ENCODE results near the gene MARCHF2. TPM values are rescaled to one million over a fixed set of nuclear protein-coding genes. Genes with fewer than 3 reads are reported as not detected.

Gene MARCHF2
- total RNA-seq, 1 donor from 2014 or later = 68.6 TPM

DNA sequence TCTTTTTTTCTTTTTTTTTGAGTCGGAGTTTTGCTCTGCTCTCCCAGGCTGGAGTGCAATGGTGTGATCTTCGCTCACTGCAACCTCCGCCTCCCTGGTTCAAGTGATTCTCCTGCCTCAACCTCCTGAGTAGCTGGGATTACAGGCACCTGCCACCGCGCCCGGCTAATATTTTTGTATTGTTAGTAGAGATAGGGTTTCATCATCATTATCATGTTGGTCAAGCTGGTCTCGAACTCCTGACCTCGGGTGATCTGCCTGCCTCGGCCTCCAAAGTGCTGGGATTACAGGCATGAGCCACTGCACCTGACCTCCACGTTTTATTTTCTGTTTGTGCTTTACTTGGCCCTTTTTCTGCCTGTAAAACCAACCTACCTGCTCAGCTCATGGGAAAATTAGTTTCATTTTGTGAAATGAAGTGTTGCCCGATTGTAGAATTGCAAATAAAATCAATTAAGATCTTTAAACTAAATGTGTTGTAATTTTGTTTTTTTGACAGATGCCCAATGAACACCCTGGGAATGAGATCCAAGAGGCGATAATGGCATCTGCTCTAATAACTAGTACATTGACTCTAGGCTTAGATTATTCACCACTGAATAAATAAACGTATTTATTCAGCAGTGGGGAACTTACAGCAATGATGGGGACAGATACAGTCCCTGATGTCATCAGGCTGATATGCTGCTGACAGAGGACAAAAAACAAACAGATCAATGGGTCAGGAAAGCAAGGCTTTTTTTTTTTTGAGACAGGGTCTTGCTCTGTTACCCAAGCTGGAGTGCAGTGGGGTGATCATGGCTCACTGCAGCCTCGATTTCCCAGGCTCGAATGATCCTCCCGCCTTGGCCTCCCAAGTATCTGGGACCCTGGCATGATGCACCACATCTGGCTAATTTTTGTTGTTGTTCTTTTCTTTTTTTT is 25.2 kb upstream of the MARCHF2 start:
- no peak for DNase-seq

- DNase-seq = no peak
Measured at GRCh38 chr19:8388612-8388958, 24.5 kb upstream of the MARCHF2 start.

DNA sequence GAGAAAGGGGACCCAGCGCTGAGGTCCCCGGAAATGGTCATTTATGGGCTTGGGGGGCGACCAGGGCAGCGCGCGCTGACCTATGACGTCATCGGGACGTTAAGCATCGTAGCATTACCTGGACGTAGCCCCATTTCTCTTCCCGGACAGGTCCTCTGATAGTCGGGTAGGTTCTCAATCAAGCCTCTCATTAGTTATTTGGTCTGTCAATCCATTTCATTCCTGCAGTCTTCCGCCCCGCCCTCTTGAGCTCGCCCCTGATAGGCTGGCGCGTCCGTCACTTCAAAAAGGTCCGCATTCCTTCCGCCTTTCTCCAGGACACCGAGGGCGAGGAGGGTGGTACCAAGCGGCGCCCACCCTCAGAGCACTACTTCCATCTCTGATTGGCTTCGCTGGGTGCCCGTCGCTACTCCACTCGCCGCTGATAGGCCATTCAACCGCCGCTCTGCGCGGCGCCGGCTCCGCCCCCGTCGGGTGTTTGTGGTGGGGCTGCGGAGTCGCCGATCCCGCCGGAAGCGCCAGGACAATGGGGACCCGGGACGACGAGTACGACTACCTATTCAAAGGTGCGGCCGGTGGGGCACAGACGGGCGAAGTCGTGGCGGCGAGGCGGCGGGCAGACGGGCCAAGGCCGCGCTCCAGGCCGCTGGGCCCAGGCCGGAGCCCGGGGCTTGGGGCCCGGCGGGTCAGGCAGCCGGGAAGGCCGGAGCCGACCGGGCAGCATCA is 23.1 kb upstream of the MARCHF2 start, which contains the start of gene RAB11B:
TSS of gene RAB11B (plus strand) at position 470 of the 726 bp plus-strand sequence. CDS start at position 527, 57 bp downstream.
- peak; percentile 100 for DNase-seq

DNA sequence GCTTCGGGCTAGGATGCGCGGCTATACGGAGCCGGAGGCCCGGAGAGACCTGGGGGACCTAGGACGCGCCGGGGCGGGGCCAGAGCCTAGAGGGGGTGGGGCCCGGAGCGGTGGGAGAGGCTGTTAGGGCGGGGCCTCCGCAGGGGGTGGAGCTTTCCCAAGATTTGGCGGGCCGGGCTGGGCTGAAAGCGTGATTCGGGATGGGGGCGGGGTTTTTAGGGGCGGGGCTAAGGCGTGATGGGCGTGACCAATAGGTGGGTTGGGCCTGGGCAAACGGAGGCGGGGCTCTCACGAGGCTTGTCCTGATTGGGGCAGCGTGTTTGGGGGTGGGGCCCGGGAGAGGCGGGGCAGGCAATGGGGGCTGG is 22.5 kb upstream of the MARCHF2 start:
- peak; percentile 96 for DNase-seq

GRCh38 chr19:8391198-8392016 is 21.7 kb upstream of the MARCHF2 start:
- no peak for DNase-seq

GRCh38 chr19:8392017-8392591 is 21.0 kb upstream of the MARCHF2 start:
- DNase-seq = peak; percentile 56

GRCh38 chr19:8393192-8393870 is 19.8 kb upstream of the MARCHF2 start:
- DNase-seq = no peak

DNA sequence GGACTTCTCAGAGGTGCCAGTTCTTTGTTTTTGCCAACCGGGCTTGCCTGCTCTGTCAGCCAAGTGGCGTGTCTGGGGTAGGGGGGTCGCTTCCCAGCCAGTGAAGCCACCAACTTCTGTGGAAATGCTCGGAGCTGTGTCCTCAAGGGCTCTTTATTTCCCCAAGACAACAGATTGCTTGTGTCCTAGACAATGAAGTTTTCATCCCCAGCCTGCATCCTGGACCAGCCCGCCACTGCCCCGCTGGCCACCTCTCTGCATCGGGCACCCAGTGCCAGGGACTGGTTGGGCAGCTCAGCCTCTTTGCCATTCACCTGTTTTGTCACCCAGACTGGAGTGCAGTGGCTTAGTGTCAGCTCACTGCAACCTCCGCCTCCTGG is 19.2 kb upstream of the MARCHF2 start:
- no peak for DNase-seq

DNA sequence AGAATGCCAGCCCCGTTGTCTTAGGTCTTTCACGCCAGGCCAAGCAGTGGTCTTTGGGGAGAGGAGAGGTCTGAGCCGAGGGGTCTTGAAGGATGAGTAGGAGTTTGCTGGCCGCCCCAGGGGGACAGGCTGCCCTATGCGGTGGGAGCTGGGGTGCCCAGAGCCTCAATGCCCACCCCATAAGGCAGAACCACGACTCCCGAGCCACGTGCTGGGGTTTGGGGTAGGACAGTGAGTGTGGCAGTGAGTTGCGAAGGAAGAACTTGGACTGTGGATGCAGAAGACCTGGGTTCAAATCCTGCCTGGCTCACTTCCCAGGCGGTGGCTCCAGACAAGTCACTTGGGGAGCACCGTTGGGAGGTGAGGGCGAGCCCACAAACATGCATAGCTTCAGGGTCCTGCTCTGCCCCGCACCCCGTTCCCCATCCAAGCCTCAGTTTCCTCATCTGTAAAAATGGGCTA is 17.5 kb upstream of the MARCHF2 start:
- DNase-seq = no peak

DNA sequence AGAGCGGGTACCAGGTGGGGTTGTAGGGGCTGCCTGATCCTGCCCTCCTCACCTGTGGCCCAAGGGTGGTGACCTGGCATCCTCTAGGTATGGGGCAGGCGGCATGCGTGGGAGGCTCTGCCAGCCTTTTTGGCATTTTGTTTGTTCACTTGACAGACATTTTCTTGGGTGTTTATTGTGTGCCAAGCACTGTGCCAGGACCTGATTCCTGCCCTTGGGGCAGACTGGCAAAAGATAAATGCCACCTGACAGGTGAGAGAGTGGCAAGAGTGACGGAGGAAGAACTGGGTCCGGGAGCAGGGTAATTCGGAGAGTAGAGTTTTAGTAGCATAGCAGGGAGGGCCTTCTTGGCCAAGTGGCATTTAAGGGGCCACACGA is 16.9 kb upstream of the MARCHF2 start:
- no peak for DNase-seq

DNA sequence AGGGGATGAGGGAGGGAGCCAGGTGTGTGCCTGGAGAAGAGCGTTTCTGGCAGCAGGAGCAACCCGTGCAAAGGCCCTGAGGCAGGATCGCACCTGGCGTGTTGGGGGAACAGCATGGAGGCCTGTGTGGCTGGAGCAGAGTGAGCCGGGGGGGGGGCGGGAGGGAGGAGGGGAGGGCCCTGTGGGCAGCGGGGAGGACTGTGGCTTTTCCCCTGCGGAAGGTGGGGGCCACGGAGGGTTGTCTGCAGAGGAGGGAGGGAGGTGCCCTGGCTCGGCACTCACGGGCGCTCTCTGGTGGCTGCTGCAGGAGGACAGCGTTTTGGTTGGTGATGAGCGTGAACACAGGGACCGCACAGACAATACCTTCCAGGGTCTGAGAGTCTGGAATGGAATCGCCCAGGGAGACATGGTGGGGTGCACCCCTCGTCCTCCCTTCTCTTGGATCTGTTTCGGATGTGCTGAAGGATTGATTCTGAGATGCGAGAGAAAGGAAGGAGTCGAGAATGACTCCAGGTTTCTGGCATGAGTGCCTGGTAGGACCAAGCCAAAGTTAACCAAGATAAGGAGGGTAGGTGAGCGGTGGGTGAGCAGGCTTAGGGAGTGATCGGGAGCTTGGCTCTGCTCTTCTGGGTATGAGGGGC is 16.4 kb upstream of the MARCHF2 start:
- DNase-seq = peak; percentile 57

DNA sequence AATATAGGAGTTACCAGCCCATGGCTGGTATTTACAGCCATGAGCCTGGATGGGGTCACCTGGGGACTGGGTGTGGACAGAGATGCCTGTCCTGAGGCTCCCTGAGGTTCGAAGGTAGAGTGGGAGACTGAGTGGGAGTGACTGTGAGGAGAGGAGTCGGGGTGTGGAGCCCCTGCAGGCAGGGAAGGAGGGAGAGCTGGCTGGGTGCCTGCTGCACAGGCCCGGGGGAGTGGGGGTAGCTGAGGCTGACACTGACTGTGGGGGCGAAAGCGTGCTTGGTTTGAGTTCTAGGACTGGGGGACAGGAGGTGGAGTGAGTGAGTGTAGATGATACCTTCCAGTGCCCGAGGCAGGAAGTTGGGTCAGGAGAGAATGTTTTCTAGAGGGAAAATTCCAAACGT is 15.8 kb upstream of the MARCHF2 start:
- DNase-seq = no peak

DNA sequence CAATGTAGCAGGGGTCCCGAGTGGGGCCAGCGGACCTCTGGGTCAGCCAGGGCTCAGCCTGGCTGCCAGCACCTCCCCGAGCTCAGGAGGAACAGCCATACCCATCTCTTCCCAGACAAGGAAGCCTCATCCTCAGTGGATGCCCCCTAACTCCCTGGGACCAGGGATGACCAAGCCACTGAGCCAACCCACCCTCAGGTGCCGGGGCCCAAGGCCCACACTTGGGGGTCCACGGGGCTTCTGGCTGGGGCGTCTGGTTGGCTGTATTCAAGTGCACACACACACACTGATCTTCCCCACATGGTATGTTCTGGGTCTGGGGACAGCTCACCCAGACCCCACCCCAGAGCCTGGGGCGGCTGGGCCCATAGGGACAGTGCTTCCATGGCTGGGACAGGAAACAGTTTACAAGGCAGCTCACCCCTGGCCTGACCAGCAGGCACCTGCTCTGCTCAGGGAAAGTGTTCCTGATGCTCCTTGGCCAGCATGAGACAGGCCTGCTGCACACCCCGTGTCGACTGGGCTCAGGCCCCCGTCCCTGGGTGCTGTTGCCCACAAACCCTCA is 15.3 kb upstream of the MARCHF2 start:
- DNase-seq = no peak

DNA sequence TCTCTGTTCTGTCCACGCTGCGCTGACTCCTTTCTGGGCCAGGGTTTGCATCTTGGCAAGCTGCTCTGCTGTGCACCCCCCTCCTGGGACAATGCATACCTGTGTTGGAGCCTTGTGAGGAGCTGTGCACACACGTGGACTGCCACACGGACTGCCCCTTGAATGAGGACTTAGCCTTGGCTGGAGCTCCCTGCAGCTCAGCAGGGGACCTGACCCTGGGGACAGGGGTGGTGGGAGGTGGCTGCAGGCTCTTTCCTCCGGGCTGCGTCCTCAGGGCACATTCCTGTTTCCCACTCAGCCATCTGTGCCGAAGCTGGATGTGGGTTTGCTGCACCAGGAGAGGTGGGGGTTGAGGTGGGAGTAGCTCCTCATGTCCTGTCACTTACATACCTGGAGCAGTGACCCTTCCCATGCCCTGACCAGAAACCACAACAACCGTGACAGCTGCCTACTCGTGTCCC is 14.8 kb upstream of the MARCHF2 start:
- DNase-seq = no peak

- no peak for DNase-seq
Measured at GRCh38 chr19:8399681-8400188, 13.4 kb upstream of the MARCHF2 start.

GRCh38 chr19:8401981-8402411 is 11.1 kb upstream of the MARCHF2 start:
- DNase-seq = no peak

DNA sequence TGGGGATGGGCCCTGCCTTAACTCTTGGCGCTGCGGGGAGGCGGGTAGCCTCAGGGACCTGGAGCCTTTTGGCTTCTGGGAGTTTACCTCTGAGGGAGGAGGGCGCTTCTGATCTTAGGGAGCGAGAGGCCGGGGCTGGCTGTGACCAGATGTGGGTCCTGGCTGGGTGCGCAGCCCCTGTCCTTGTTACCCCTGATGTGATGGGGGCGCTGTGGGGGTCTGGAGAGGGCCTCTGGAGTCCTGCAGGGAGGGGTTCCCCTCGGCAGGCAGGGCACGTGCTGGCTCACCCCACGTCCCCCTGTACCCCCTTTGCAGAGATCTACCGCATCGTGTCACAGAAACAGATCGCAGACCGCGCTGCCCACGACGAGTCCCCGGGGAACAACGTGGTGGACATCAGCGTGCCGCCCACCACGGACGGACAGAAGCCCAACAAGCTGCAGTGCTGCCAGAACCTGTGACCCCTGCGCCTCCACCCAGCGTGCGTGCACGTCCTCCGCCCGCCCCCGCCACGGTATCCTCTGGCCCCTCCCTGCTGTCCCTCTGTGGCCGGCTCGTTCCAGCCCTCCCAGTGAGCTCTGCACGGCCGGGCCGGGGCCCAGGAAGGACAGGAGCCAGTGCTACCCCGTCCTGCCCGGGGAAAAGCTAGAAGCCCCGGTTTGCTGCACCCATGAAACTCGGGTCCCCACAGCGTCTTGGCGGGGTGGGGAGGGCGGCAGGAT is 9.8 kb upstream of the MARCHF2 start:
- DNase-seq = no peak

DNA sequence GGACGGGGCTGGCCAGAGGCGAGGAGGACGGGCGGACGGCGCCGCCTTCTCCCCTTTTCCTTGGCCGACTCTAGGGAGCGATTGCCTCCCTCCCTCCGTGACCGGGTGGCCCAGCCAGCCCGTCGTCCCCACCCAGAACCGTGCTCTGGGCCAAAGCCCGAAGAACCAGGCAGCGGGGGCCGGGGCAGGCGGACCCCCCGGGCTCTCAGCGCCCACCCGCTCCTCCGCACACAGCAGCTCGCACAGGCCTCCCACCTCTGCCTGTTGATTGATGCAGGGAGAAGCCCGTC is 9.3 kb upstream of the MARCHF2 start:
- no peak for DNase-seq

DNA sequence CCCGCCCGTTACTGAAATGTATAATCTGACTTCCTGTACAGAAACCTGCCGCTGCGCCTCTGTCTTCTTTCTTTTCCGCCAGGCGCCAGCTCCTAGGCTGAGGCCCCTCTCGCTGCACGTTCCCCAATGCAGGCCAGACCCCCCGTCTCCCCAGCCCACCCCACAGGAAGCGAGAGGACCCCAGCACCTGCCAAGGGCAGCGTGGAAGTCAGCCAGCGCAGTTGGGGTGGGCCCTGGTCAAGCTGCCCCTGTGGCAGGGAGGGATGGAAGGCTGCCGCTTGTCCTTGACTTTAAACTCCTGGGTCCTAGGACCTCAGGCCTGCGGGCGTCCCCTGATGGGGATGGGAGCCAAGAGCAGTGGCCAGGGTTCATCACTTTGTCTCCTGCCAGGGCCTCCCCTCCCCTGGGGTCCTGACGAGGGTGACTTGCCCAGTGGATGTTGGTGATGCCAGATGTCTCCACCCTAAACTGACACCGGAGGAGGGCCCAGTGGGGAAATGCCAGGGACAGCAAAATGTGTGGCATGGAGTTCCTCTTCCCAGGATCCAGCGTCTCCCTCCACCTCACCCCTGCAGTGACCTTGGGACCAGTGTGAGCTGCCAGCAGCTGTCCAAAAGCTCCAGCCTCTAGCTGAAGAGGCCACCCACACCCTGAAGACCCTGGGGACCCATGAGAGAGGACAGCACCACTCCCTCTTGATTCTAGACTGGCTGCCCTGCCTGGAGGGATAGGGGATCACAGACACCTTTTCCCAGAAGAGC is 8.5 kb upstream of the MARCHF2 start:
- no peak for DNase-seq

Data from tongue (tissue), 2 donors.